Right lobe of liver (tissue), 4 donors: ENCODE data around the gene ACTL6B.

Experiments used
- POLR2A ChIP-seq: fragments of 450-650 bp; IDR thresholded peaks from one replicate; pipeline ENCODE4 v1.6.1; 2017; ENCODE audit warnings: antibody characterized with exemption, mild to moderate bottlenecking
- TF ChIP-seq, protein P1 (sequence below), 4 donors: fragments of 200-600 bp in 3 of 4; fragments of 450-650 bp in 1 of 4; IDR thresholded peaks; one replicate each; pipeline versions ENCODE4 v1.5.1 to v1.8.0; 2016 to 2022; ENCODE audit warnings: antibody characterized with exemption in 4 of 4, mild to moderate bottlenecking in 2 of 4
- donor health status: DM: no; HTN: no; CAD: no.
- donor health status: DM: no; HTN: no; CAD: no.
- donor health status: DM: no; HTN: yes; CAD: no.

DNA sequence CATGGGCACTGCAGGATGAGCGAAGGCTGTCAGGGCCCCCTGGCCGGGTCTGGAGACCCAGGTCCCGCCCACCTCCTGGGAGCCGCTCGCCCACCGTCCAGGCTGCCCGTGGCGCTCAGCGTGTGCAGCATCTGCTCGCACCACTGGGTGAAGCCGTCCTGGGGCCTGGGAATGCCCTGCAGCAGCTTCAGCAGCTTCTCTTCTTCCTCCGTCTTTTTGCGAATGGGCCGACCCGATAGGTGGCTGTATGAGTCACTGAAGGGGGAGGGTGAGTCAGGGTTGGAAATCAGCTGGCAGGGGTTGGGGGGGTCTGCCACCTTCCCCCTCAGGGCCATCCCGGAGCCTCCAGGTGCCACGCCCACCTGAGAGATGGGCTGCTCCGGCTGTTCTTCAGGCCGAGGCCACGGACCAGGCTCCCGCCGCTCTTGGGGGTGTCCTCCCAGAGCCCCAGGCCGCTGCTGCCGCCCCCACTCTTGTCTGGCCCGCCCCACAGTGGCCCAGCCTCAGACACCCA, 26.0 kb upstream of the ACTL6B start:
- TF ChIP-seq, protein P1, sequence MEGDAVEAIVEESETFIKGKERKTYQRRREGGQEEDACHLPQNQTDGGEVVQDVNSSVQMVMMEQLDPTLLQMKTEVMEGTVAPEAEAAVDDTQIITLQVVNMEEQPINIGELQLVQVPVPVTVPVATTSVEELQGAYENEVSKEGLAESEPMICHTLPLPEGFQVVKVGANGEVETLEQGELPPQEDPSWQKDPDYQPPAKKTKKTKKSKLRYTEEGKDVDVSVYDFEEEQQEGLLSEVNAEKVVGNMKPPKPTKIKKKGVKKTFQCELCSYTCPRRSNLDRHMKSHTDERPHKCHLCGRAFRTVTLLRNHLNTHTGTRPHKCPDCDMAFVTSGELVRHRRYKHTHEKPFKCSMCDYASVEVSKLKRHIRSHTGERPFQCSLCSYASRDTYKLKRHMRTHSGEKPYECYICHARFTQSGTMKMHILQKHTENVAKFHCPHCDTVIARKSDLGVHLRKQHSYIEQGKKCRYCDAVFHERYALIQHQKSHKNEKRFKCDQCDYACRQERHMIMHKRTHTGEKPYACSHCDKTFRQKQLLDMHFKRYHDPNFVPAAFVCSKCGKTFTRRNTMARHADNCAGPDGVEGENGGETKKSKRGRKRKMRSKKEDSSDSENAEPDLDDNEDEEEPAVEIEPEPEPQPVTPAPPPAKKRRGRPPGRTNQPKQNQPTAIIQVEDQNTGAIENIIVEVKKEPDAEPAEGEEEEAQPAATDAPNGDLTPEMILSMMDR (IDR thresholded peaks at IDR 0.05): no peak
- no peak for TF ChIP-seq POLR2A
